Sigmoid colon (tissue), 7 donors: Measurements from ENCODE around the gene CTNNBL1. TPM values are rescaled to one million over a fixed set of nuclear protein-coding genes. Genes with fewer than 3 reads are reported as not detected.

ENCODE experiments used
- DNase-seq: peaks from one replicate; pipeline ENCODE4 v3.0.0-alpha.2; 2019
- H3K27ac ChIP-seq, 4 donors: fragments of 200-600 bp; sonication (generic); one replicate each; pipeline ENCODE4 v1.5.1; 2016 to 2019; ENCODE audit warnings: mild to moderate bottlenecking in 1 of 4
- H3K27me3 ChIP-seq, 3 donors: fragments of 200-600 bp; sonication (generic); one replicate each; pipeline ENCODE4 v1.5.1; 2019; ENCODE audit warnings: mild to moderate bottlenecking in 1 of 3
- H3K36me3 ChIP-seq, 4 donors: fragments of 200-600 bp; sonication (generic); one replicate each; pipeline ENCODE4 v1.5.1; 2016 to 2019
- H3K4me1 ChIP-seq, 4 donors: fragments of 200-600 bp; sonication (generic); one replicate each; pipeline ENCODE4 v1.5.1; 2017 to 2019
- H3K4me3 ChIP-seq, 4 donors: fragments of 200-600 bp; sonication (generic); one replicate each; pipeline ENCODE4 v1.5.1; 2017 to 2019; ENCODE audit warnings: mild to moderate bottlenecking in 2 of 4, moderate library complexity in 1 of 4
- H3K9me3 ChIP-seq, 4 donors: fragments of 200-600 bp in 3 of 4; sonication (generic) in 3 of 4; one replicate each; pipeline versions ENCODE4 v1.5.1 to v1.6.1; 2013 to 2019
- EP300 ChIP-seq, 4 donors: sonication (generic); formaldehyde crosslinking; IDR thresholded peaks; one replicate each; pipeline ENCODE4 v1.6.1; 2017; ENCODE audit warnings: antibody characterized with exemption in 4 of 4
- POLR2A ChIP-seq, 2 donors: fragments of 450-650 bp; IDR thresholded peaks; one replicate each; pipeline ENCODE4 v1.6.1; 2016; ENCODE audit warnings: antibody characterized with exemption in 2 of 2, mild to moderate bottlenecking in 2 of 2, moderate library complexity in 2 of 2
- POLR2AphosphoS5 ChIP-seq, 4 donors: sonication (generic); formaldehyde crosslinking; IDR thresholded peaks; one replicate each; pipeline ENCODE4 v1.6.1; 2017; ENCODE audit warnings: antibody characterized with exemption in 4 of 4
- WGBS, 2 donors: extraction: QIAGEN DNeasy Blood & Tissue Kit; methylation state at CpG; one replicate each; pipeline ENCODE4 v1.1.7; 2013; 5-methylcytosine and 5-hydroxymethylcytosine counted together
- intact Hi-C: fragments of 100-400 bp; cut with DNase I; formaldehyde crosslinking; loops from one replicate; pipeline ENCODE4 v1.15.1; 2023
- polyA plus RNA-seq, 3 donors: library from polyadenylated mRNA; stranded (reverse); fragments of 200-250 nt; gene quantifications; one replicate each; pipeline ENCODE4 v1.2.3, GENCODE V29; 2013
- total RNA-seq, 4 donors: library from RNA; depleted of rRNA; stranded (reverse); fragments of >200 nt; gene quantifications; one replicate each; pipeline ENCODE4 v1.1.0, GENCODE V29; 2016
- TF ChIP-seq, protein P1 (sequence below), 4 experiments: fragments of 450-650 bp in 3 of 4; fragments of 200-600 bp in 1 of 4; IDR thresholded peaks; one replicate each; pipeline ENCODE4 v1.5.1; 2016 to 2019; ENCODE audit warnings: antibody characterized with exemption in 4 of 4, mild to moderate bottlenecking in 3 of 4, moderate library complexity in 2 of 4
- donor health status: healthy with polysubstance abuse.
- donor health status: Bipolar disorder and iron deficiency.
- donor health status: healthy.

Gene CTNNBL1
- total and polyA plus RNA-seq, 7 donors: 27.3 to 47.9 (median 34.8) TPM

DNA sequence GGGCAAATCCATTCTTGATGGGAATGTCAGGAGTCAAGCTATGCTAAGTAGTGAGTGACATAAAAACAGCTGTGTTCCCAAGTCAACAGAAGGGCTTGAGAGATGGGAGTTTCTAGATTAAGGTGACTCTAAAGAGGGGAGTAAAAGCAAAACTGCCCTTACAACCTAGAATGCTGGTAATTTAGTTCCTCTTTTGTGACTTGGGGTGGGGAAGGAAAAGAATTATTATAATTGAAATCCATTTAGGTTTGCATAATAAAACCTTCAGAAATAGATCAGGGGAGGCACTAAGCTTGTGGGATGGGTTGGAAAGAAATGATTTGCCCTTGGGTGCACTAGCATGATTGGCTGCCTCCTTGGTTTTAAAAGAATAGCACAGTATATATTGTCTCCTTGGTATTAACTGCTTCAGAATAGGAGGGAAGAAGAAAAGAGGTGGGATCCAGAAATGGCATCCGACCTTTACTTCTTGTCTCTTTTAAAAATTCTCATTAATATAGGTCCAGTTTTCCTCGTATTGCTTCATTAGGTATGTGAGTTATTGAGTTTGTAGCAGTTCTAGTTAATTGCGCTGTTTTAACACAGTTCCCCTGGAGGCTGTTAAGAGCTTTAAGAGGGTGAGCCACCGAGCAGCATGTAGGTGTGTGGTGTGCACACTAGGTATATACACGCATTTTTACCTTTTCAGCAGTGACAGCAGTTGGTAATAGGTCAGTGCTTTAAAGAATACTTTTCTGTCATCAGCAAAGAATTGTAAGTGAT lies 113.8 kb downstream of the CTNNBL1 start:
- Histone ChIP-seq H3K27ac (no peak overlapping the region), H3K27me3 (no peaks in the 10 kb centered on the region), H3K36me3 (peaks cover 0 to 46% (median 4%) of the 10 kb centered on the region in 4 donors), H3K9me3 (no peaks in the 10 kb centered on the region), H3K4me3 (no peak overlapping the region), H3K4me1 (no peaks in the 10 kb centered on the region)
- no peak for TF ChIP-seq POLR2AphosphoS5 (IDR thresholded peaks at IDR 0.05)
- no peak for TF ChIP-seq EP300 (IDR thresholded peaks at IDR 0.05)
- TF ChIP-seq POLR2A (IDR thresholded peaks at IDR 0.05): no peak
- TF ChIP-seq, protein P1, sequence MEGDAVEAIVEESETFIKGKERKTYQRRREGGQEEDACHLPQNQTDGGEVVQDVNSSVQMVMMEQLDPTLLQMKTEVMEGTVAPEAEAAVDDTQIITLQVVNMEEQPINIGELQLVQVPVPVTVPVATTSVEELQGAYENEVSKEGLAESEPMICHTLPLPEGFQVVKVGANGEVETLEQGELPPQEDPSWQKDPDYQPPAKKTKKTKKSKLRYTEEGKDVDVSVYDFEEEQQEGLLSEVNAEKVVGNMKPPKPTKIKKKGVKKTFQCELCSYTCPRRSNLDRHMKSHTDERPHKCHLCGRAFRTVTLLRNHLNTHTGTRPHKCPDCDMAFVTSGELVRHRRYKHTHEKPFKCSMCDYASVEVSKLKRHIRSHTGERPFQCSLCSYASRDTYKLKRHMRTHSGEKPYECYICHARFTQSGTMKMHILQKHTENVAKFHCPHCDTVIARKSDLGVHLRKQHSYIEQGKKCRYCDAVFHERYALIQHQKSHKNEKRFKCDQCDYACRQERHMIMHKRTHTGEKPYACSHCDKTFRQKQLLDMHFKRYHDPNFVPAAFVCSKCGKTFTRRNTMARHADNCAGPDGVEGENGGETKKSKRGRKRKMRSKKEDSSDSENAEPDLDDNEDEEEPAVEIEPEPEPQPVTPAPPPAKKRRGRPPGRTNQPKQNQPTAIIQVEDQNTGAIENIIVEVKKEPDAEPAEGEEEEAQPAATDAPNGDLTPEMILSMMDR (IDR thresholded peaks at IDR 0.05): no peak
- no peak for DNase-seq
- WGBS, 2 donors: 92 to 95% methylated on average over 5 of the region's 5 CpGs
- intact Hi-C loops: no loop called here

DNA sequence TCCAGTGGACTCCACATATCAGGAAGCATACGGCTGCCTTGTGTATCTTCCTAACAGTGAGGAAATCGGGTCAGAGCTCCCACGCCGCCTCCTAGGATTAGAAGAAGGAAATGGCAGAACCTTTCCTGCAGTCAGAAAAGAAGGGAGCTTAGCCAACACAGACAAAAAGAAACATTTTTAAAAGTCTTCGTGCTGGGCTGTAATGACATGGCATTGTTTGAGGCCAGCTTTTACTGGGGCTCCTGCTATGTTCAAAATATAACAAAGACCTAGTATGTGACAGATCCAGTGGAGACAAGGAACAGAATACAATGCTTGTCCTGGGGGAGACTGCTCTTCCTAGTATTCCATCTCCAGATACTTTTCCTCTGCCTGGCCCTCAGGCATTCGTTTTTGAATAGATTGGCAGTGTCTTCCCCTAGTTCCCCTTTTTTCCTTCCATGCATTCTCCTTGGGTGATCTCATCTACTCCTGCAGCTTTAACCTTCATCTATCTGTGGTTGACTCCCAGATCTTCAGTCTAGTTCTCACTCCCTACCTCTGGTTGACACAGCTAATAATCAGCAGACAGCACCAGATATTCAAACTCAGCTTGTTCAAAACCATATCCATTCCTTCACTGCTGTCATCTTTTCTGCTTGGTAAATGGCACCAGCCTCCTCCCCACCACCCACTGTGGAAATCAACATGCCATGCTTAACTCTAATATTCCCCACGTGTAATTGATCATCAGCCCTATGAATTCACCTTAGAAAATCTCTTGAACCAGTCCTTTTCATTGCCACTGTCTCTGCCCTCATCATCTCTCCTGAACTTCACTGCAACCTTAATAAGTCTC lies 114.6 kb downstream of the CTNNBL1 start:
- Histone ChIP-seq H3K4me1 (no peaks in the 10 kb centered on the region), H3K9me3 (no peaks in the 10 kb centered on the region), H3K4me3 (no peak overlapping the region), H3K36me3 (peaks cover 0 to 39% (median under 1%) of the 10 kb centered on the region in 4 donors), H3K27me3 (no peaks in the 10 kb centered on the region), H3K27ac (no peak overlapping the region)
- DNase-seq: no peak
- no peak for TF ChIP-seq POLR2A (IDR thresholded peaks at IDR 0.05)
- TF ChIP-seq, protein P1 (IDR thresholded peaks at IDR 0.05): no peak
- no peak for TF ChIP-seq POLR2AphosphoS5 (IDR thresholded peaks at IDR 0.05)
- WGBS, 2 donors: 89 to 96% methylated on average over 7 of the region's 7 CpGs
- intact Hi-C loops: no loop called here

DNA sequence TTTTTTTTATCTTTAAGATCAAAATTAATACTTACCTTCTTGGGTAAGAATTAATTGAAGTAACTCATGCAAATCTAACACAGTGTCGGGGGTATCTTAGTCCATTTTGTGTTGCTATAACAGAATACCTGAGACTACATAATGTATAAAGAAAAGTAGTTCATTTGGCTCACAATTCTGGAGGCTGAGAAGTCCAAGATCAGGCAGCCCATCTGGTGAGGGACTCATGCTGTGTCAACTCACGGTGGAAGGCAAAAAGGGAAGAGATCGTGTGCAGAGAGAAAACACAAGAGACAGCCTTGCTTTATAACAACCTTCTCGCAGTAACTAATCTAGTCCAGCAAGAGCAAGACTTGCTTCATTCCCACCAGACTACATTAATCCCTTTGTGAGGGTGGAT lies 116.2 kb downstream of the CTNNBL1 start:
- Histone ChIP-seq H3K36me3 (peaks cover 0 to 23% (median 0%) of the 10 kb centered on the region in 4 donors), H3K27ac (no peak overlapping the region), H3K4me1 (no peaks in the 10 kb centered on the region), H3K4me3 (no peak overlapping the region), H3K9me3 (no peaks in the 10 kb centered on the region), H3K27me3 (no peaks in the 10 kb centered on the region)
- WGBS, 2 donors: 84 to 97% methylated on average over 4 of the region's 4 CpGs
- no peak for TF ChIP-seq POLR2AphosphoS5 (IDR thresholded peaks at IDR 0.05)
- TF ChIP-seq EP300 (IDR thresholded peaks at IDR 0.05): no peak
- TF ChIP-seq, protein P1 (IDR thresholded peaks at IDR 0.05): no peak
- no peak for TF ChIP-seq POLR2A (IDR thresholded peaks at IDR 0.05)
- DNase-seq: no peak
- intact Hi-C loops: no loop called here

DNA sequence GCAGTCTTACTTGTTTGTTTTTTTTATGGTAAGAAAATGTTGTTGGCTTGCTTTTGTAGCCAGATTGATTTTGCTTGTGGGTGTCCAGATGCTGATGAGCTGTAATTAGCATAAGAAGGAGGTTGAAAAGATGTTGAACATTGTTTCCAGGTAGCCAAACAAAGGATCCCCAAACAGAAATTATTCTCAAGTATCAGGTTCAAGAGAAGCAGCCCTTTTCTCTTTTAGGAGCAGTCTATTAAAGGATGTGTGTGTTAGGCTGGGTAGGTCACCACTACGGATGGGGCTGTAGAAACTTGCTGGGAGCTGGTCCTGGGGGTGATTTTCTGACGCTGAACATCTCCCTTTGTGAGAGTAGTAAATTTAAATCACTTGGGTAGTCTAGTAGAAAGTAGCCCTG lies 122.2 kb downstream of the CTNNBL1 start:
- intact Hi-C loops: no loop called here
- Histone ChIP-seq H3K4me1 (no peaks in the 10 kb centered on the region), H3K4me3 (no peak overlapping the region), H3K9me3 (no peaks in the 10 kb centered on the region), H3K27ac (no peak overlapping the region), H3K36me3 (no peaks in the 10 kb centered on the region), H3K27me3 (no peaks in the 10 kb centered on the region)
- WGBS, 2 donors: 91 to 95% methylated on average over 2 of the region's 2 CpGs
- no peak for DNase-seq
- TF ChIP-seq EP300 (IDR thresholded peaks at IDR 0.05): no peak
- no peak for TF ChIP-seq POLR2AphosphoS5 (IDR thresholded peaks at IDR 0.05)
- TF ChIP-seq POLR2A (IDR thresholded peaks at IDR 0.05): no peak
- TF ChIP-seq, protein P1 (IDR thresholded peaks at IDR 0.05): no peak
